Measurements from ENCODE around the gene POU3F2.

Gene POU3F2

GRCh38 chr6:98834060-98835031 is at the start of gene POU3F2:
TSS of gene POU3F2 (plus strand) at chr6:98834574. CDS start at chr6:98834874, 300 bp downstream.
- peak in 1 of 2 donors; percentile 52 for DNase-seq (ENCODE audit: low read depth in 1 of 2, low spot score in 1 of 2)

- DNase-seq (ENCODE audit: low read depth in 1 of 2, low spot score in 1 of 2): no peak
Observed at GRCh38 chr6:98787435-98787834, 46.9 kb upstream of the POU3F2 start.

- DNase-seq (ENCODE audit: low read depth in 1 of 2, low spot score in 1 of 2): no peak
Observed at GRCh38 chr6:98787961-98788360, 46.4 kb upstream of the POU3F2 start.

- no peak for DNase-seq (ENCODE audit: low read depth in 1 of 2, low spot score in 1 of 2)
Observed at GRCh38 chr6:98794307-98794842, 40.0 kb upstream of the POU3F2 start.

GRCh38 chr6:98797217-98797994 is 37.0 kb upstream of the POU3F2 start:
- DNase-seq (ENCODE audit: low read depth in 1 of 2, low spot score in 1 of 2): no peak

- no peak for DNase-seq (ENCODE audit: low read depth in 1 of 2, low spot score in 1 of 2)
Observed at GRCh38 chr6:98800866-98801265, 33.5 kb upstream of the POU3F2 start.

GRCh38 chr6:98808541-98809210 is 25.7 kb upstream of the POU3F2 start:
- DNase-seq (ENCODE audit: low read depth in 1 of 2, low spot score in 1 of 2): no peak

GRCh38 chr6:98812220-98812619 is 22.2 kb upstream of the POU3F2 start:
- DNase-seq (ENCODE audit: low read depth in 1 of 2, low spot score in 1 of 2): no peak

- DNase-seq (ENCODE audit: low read depth in 1 of 2, low spot score in 1 of 2): no peak
Observed at GRCh38 chr6:98816799-98817198, 17.6 kb upstream of the POU3F2 start.

- no peak for DNase-seq (ENCODE audit: low read depth in 1 of 2, low spot score in 1 of 2)
Observed at GRCh38 chr6:98821756-98822405, 12.5 kb upstream of the POU3F2 start.

- no peak for DNase-seq (ENCODE audit: low read depth in 1 of 2, low spot score in 1 of 2)
Observed at GRCh38 chr6:98823428-98824161, 10.8 kb upstream of the POU3F2 start.

GRCh38 chr6:98824162-98824901 is 10.0 kb upstream of the POU3F2 start:
- no peak for DNase-seq (ENCODE audit: low read depth in 1 of 2, low spot score in 1 of 2)

- DNase-seq (ENCODE audit: low read depth in 1 of 2, low spot score in 1 of 2): no peak
Observed at GRCh38 chr6:98824902-98825599, 9.3 kb upstream of the POU3F2 start.

GRCh38 chr6:98825600-98826230 is 8.7 kb upstream of the POU3F2 start:
- DNase-seq (ENCODE audit: low read depth in 1 of 2, low spot score in 1 of 2): no peak

- DNase-seq (ENCODE audit: low read depth in 1 of 2, low spot score in 1 of 2): no peak
Observed at GRCh38 chr6:98827295-98828159, 6.8 kb upstream of the POU3F2 start.

GRCh38 chr6:98828211-98828788 is 6.1 kb upstream of the POU3F2 start:
- no peak for DNase-seq (ENCODE audit: low read depth in 1 of 2, low spot score in 1 of 2)

- DNase-seq (ENCODE audit: low read depth in 1 of 2, low spot score in 1 of 2): no peak
Observed at GRCh38 chr6:98828941-98829411, 5.4 kb upstream of the POU3F2 start.

Measured in stimulated activated CD4-positive, alpha-beta T cell treated with anti-CD3 and anti-CD28 coated beads, Interleukin-15, amount 100 ng/mL, for 1 hour (primary cell).